Right cardiac atrium (tissue), 5 donors: Measurements from ENCODE around the gene FMNL3. TPM values are rescaled to one million over a fixed set of nuclear protein-coding genes. Genes with fewer than 3 reads are reported as not detected.

Experiments
- ATAC-seq, 2 donors: fragments of 200-7000 bp; cut with Tn5 transposase; one replicate each; pipeline versions ENCODE4 v1.8.0 to v1.9.1; 2020; ENCODE audit warnings: moderate library complexity in 2 of 2, mild to moderate bottlenecking in 1 of 2
- DNase-seq, 3 donors: peaks; one replicate each; pipeline ENCODE4 v3.0.0-alpha.2; 2020
- H3K27ac ChIP-seq: one replicate; pipeline ENCODE4 v1.5.1; 2013; ENCODE audit warnings: mild to moderate bottlenecking, low read length, control low read depth, moderate library complexity
- H3K27me3 ChIP-seq: one replicate; pipeline ENCODE4 v1.6.1; 2013; ENCODE audit not compliant: control insufficient read depth, insufficient read depth
- H3K4me1 ChIP-seq: one replicate; pipeline ENCODE4 v1.6.1; 2013; ENCODE audit warnings: low read length; ENCODE audit not compliant: control insufficient read depth, insufficient read depth
- H3K4me3 ChIP-seq: one replicate; pipeline ENCODE4 v1.5.1; 2013; ENCODE audit warnings: low read length, control low read depth
- H3K9me3 ChIP-seq: one replicate; pipeline ENCODE4 v1.6.1; 2013; ENCODE audit warnings: low read length; ENCODE audit not compliant: control insufficient read depth
- WGBS: extraction: QIAGEN DNeasy Blood & Tissue Kit; methylation state at CpG from one replicate; pipeline ENCODE4 v1.1.7; 2013; 5-methylcytosine and 5-hydroxymethylcytosine counted together
- intact Hi-C, 4 donors: fragments of 100-400 bp; cut with DNase I; formaldehyde crosslinking; loops; one replicate each; pipeline versions ENCODE4 v1.11.0 to v1.14.0; 2022 to 2023
- polyA plus RNA-seq: library from polyadenylated mRNA; stranded (reverse); fragments of 200-250 nt; gene quantifications from one replicate; pipeline ENCODE4 v1.2.3, GENCODE V29; 2013
- total RNA-seq, 4 donors: library from RNA; stranded (reverse); fragmentation: NEBNext Ultra II Directional; extraction: Animal tissue kit (Norgen Biotek cat#: 25700); gene quantifications; one replicate each; pipeline ENCODE4 v1.2.1, GENCODE V29; 2021
- donor health status: healthy with polysubstance abuse.
- donor health status: DM: no; HTN: yes; CAD: no.
- donor health status: DM: no; HTN: no; CAD: no.
- donor health status: DM: no; HTN: yes; CAD: no; lungs with severe emphysema.
- donor health status: DM: yes; HTN: yes; CAD: no.

The FMNL3 gene
- total and polyA plus RNA-seq, 5 donors = 7.0 to 19.0 (median 11.8) TPM

- intact Hi-C loops = loop anchor here in 1 of 4 donors (2.0 kb wide), 1 partner anchor 64 kb away; the partner anchor contains the start of gene FMNL3
- no peaks in the 10 kb centered on the region for H3K9me3 ChIP-seq
- no peak overlapping the region for H3K27ac ChIP-seq
- no peak overlapping the region for H3K4me3 ChIP-seq
- H3K27me3 ChIP-seq = no peaks in the 10 kb centered on the region
- WGBS = 79% methylated on average over 11 of the region's 11 CpGs
- DNase-seq (no peak), ATAC-seq (peak in 1 of 2 donors; percentile 2)
- peaks cover 2% of the 10 kb centered on the region for H3K4me1 ChIP-seq
Measured at GRCh38 chr12:49642370-49642802, 64.8 kb downstream of the FMNL3 start.

DNA sequence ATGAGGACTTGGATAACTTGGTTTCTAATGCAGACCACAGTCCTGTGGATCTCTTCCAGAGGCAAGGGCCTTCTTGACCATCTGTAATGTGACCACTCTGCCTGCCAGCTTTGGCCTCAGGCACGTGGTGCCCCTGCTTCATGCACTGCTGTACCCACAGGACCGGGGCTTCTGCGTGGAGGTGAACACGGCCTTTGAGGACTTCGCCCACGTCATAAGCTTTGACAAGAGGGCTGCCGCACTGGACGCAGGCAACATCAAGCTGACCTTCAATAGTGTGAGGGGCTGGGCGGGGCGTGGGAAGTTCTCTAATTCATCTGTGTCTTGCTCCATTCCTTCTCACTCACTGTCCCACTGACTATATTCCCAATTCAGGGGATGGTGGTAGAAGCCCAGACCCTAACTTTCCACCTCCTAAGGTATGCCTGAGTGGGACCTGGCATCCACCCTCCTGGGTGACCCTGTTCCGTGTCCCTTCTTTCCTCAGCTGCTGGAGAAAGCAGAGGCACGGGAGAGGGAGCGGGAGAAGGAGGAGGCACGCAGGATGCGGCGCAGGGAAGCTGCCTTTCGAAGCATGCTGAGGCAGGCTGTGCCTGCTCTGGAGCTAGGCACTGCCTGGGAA, 65.3 kb downstream of the FMNL3 start:
- no peak overlapping the region for H3K4me3 ChIP-seq
- 86% methylated on average over 17 of the region's 17 CpGs for WGBS
- no peaks in the 10 kb centered on the region for H3K27me3 ChIP-seq
- DNase-seq (no peak), ATAC-seq (no peak)
- peaks cover 5% of the 10 kb centered on the region for H3K4me1 ChIP-seq
- no peaks in the 10 kb centered on the region for H3K9me3 ChIP-seq
- intact Hi-C loops = loop anchor here in 1 of 4 donors (2.0 kb wide), 1 partner anchor 65 kb away; the partner anchor contains the start of gene FMNL3
- H3K27ac ChIP-seq = no peak overlapping the region

DNA sequence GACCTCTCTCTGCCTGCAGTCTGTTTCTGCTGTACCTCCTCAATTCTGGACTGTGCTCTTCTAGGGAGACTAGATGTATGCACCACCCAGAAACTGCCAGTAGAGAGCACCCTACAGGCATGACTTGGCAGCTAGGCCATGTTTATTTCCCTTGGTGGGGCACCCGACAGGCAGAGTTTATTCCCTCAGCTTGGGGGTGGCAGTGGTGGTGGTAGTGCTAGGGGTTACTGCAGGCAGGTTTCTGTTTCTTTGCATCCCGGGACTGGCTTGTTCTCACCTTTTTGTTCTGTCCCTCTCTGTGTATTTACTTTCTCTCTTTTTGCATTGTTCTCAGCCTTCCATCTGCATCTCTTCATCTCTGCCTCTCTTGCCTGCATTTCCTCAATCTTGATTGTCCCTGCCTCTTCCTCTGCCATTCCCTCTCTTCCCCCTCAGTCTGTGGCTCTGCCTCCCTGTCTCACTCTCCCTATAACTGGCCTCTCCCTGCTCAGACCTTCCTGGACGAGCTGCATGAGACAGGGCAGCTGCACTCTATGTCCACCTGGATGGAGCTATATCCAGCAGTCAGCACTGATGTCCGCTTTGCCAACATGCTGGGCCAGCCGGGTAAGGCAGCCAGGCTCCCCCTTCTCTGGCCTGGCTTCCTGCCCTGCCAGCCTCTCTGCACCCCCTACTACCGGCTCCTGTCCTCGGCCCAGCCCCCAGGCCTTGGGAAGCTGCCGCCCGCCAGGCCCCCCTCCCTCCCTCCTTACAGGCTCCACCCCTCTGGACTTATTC, 70.0 kb downstream of the FMNL3 start:
- peak overlapping the region; percentile 34 for H3K27ac ChIP-seq
- no peaks in the 10 kb centered on the region for H3K9me3 ChIP-seq
- H3K27me3 ChIP-seq = no peaks in the 10 kb centered on the region
- H3K4me1 ChIP-seq = peaks cover 3% of the 10 kb centered on the region
- H3K4me3 ChIP-seq = no peak overlapping the region
- 20% methylated on average over 9 of the region's 9 CpGs for WGBS
- ATAC-seq = peak; percentile 73 to 76
- peak; percentile 50 to 70 (median 68) for DNase-seq
- intact Hi-C loops = no loop called here

DNA sequence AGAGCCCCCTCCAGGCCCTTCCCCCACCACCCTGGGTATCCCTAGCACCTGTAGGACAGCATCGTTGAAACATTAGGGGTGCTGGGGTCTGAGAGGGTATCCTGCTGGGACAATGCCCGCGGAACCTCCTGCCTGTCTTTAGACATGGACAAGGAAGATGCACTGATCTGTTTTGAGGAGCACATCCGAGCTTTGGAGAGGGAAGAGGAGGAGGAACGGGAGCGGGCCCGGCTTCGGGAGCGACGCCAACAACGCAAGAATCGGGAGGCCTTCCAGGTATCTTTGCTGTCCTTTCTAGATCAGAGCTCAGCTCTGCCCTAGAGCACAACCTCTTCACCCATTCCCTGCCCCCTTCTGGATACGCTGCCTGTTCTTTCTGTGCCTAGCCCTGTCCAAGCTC, 70.6 kb downstream of the FMNL3 start:
- Histone ChIP-seq H3K9me3 (no peaks in the 10 kb centered on the region), H3K27me3 (no peaks in the 10 kb centered on the region), H3K27ac (no peak overlapping the region), H3K4me1 (peaks cover 3% of the 10 kb centered on the region), H3K4me3 (no peak overlapping the region)
- WGBS = 46% methylated on average over 13 of the region's 13 CpGs
- DNase-seq = peak in 2 of 3 donors; percentile 61 to 71
- no peak for ATAC-seq
- intact Hi-C loops = no loop called here

DNA sequence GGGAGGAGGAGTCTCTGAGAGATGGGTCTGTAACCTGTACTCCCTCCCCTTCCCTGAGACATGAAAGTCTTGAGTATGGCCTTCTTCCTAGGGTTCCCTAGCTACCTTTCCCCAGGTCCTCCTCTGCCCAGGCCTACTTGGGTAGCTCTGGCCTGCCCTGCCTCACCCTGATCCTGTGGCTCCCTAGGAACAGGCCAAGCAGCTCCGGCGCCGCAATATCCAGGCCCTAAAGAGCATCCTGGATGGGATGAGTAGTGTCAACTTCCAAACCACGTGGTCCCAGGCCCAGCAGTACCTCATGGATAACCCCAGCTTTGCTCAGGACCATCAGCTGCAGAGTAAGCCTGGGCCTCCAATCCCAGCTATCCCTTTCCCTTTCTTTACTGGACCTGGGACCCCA, 71.5 kb downstream of the FMNL3 start:
- H3K27ac ChIP-seq = no peak overlapping the region
- no peaks in the 10 kb centered on the region for H3K9me3 ChIP-seq
- H3K4me1 ChIP-seq = peaks cover 3% of the 10 kb centered on the region
- H3K27me3 ChIP-seq = no peaks in the 10 kb centered on the region
- DNase-seq (no peak), ATAC-seq (no peak)
- H3K4me3 ChIP-seq = no peak overlapping the region
- intact Hi-C loops = no loop called here
- WGBS = 88% methylated on average over 4 of the region's 4 CpGs

DNA sequence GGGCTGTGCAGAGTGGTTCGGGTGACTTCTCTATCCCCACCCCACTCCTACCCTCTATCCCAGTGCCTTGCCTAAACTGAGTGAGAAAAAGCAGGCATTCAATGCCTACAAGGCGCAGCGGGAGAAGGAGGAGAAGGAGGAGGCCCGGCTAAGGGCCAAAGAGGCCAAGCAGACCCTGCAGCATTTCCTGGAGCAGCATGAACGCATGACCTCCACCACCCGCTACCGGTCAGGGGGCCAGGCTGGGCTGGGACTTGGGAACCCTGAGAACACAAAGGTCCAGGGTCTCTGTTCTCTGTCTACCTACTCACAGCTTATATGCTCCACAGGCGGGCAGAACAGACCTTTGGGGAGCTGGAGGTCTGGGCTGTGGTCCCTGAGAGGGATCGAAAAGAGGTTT, 72.2 kb downstream of the FMNL3 start:
- intact Hi-C loops = no loop called here
- Histone ChIP-seq H3K4me1 (peaks cover 3% of the 10 kb centered on the region), H3K4me3 (no peak overlapping the region), H3K27ac (no peak overlapping the region), H3K9me3 (no peaks in the 10 kb centered on the region), H3K27me3 (no peaks in the 10 kb centered on the region)
- ATAC-seq (no peak), DNase-seq (no peak)
- 74% methylated on average over 9 of the region's 9 CpGs for WGBS

DNA sequence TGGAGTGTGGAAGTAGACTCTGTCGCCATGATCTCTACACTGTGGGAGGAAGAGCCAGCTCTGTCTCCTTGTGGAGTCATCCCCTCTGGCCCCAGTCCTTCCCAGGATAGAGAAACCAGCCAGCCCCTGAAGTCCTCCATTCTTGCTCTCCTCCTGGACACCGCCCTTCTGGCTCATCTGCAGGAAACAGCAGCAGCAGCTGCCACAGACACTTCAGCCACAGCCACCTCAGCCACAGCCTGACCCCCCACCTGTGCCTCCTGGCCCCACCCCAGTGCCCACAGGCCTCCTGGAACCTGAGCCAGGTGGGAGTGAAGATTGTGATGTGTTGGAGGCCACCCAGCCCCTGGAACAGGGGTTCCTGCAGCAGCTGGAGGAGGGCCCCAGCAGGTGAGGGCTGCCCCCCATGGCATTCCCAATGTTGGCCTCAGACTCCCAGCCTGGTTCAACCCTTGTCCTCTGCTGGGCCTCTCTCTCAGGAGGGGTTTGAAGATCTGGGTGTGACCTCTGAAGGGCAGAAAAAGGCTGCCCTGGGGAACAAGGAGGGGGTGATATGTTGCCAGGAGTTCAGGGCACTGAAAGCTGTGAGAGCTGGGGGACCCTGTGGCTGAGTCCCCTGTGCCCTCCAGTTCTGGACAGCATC, 73.4 kb downstream of the FMNL3 start:
- no peak overlapping the region for H3K27ac ChIP-seq
- WGBS = 92% methylated on average over 2 of the region's 2 CpGs
- no peaks in the 10 kb centered on the region for H3K9me3 ChIP-seq
- DNase-seq = no peak
- H3K4me3 ChIP-seq = no peak overlapping the region
- H3K27me3 ChIP-seq = no peaks in the 10 kb centered on the region
- peaks cover 3% of the 10 kb centered on the region for H3K4me1 ChIP-seq
- ATAC-seq = no peak
- intact Hi-C loops = no loop called here

GRCh38 chr12:49632986-49633702, 74.1 kb downstream of the FMNL3 start:
- no peaks in the 10 kb centered on the region for H3K9me3 ChIP-seq
- DNase-seq (no peak), ATAC-seq (no peak)
- 84% methylated on average over 8 of the region's 8 CpGs for WGBS
- no peaks in the 10 kb centered on the region for H3K27me3 ChIP-seq
- no peak overlapping the region for H3K27ac ChIP-seq
- H3K4me1 ChIP-seq = peaks cover 3% of the 10 kb centered on the region
- no peak overlapping the region for H3K4me3 ChIP-seq
- intact Hi-C loops = no loop called here

- Histone ChIP-seq H3K27me3 (no peaks in the 10 kb centered on the region), H3K4me1 (peaks cover 3% of the 10 kb centered on the region), H3K27ac (no peak overlapping the region), H3K4me3 (no peak overlapping the region), H3K9me3 (no peaks in the 10 kb centered on the region)
- no peak for ATAC-seq
- WGBS = 90% methylated on average over 9 of the region's 9 CpGs
- intact Hi-C loops = no loop called here
- no peak for DNase-seq
Measured at GRCh38 chr12:49632401-49632800, 74.8 kb downstream of the FMNL3 start.

- Histone ChIP-seq H3K9me3 (no peaks in the 10 kb centered on the region), H3K27me3 (no peaks in the 10 kb centered on the region), H3K4me1 (no peaks in the 10 kb centered on the region), H3K4me3 (no peak overlapping the region), H3K27ac (no peak overlapping the region)
- WGBS = 88% methylated on average over 6 of the region's 6 CpGs
- no peak for ATAC-seq
- intact Hi-C loops = no loop called here
- no peak for DNase-seq
Measured at GRCh38 chr12:49631336-49631907, 75.8 kb downstream of the FMNL3 start.
